ENCODE measurements around the gene B3GAT3. TPM values are rescaled to one million over a fixed set of nuclear protein-coding genes. Genes with fewer than 3 reads are reported as not detected.

B3GAT3 gene
- total and polyA plus RNA-seq, 2 of the 8 experiments (the other 6 are each of a cell fraction or from before 2014, with no cell fraction given): 28.0 to 39.0 TPM

GRCh38 chr11:62645671-62645945, 23.8 kb upstream of the B3GAT3 start:
- Histone ChIP-seq H4K91ac (replicated peaks; ENCODE audit: insufficient read length, low read length) (peak overlapping the region; percentile 89), H2AFZ (ENCODE audit: low read length) (no peak overlapping the region), H2BK5ac (ENCODE audit: low read depth, low read length) (peak overlapping the region; percentile 79), H3K56ac (replicated peaks; ENCODE audit: insufficient read length, low read depth, low read length) (no peak overlapping the region), H4K8ac (ENCODE audit: extremely low read depth, insufficient read depth, low read length) (peak overlapping the region; percentile 98; the same call in 1 of the 2 replicates), H4K5ac (ENCODE audit: insufficient read length, low read depth, low read length) (peak overlapping the region; percentile 53), H3K9ac (replicated peaks in 1 of 4; ENCODE audit: extremely low read depth in 1 of 4, low read depth in 3 of 4, low read length in 3 of 4) (peak overlapping the region; percentile 76 to 97 (median 94)), H3K23me2 (ENCODE audit: low read depth, low read length) (peaks cover 5% of the 10 kb centered on the region; the same call in 1 of the 2 replicates), H3K14ac (ENCODE audit: insufficient read length) (no peak overlapping the region), H3K36me3 (ENCODE audit: control insufficient read depth in 2 of 4, insufficient read depth in 4 of 4, low read length in 3 of 4) (peaks cover 0 to 28% (median 7%) of the 10 kb centered on the region in 4 experiments; a peak in 6 of 8 replicates), H2BK12ac (ENCODE audit: low read depth, low read length) (0 out of 2 replicates have a peak overlapping the region, but pooled peaks have one; percentile 2), H3K23ac (ENCODE audit: insufficient read length) (no peak overlapping the region), H3K4ac (replicated peaks; ENCODE audit: insufficient read length, low read depth, low read length) (peak overlapping the region; percentile 92), H2AK5ac (ENCODE audit: low read depth, low read length) (no peak overlapping the region), H3K79me1 (ENCODE audit: low read depth, low read length) (peaks cover 10% of the 10 kb centered on the region), H3K27me3 (replicated peaks in 1 of 4; ENCODE audit: control insufficient read depth in 3 of 4, extremely low read depth in 1 of 4, insufficient read depth in 3 of 4, low read length in 3 of 4) (no peaks in the 10 kb centered on the region), H3K79me2 (ENCODE audit: control insufficient read depth in 1 of 2, insufficient read depth in 2 of 2, low read length in 2 of 2) (peaks cover 7 to 44% of the 10 kb centered on the region in 2 experiments), H3K18ac (ENCODE audit: extremely low read depth, low read length) (no peak overlapping the region; the same call in 1 of the 2 replicates), H3K27ac (ENCODE audit: low read depth, low read length) (peak overlapping the region; percentile 90; the same call in 1 of the 2 replicates), H2BK15ac (ENCODE audit: low read length) (no peak overlapping the region), H2BK120ac (replicated peaks; ENCODE audit: low read depth, low read length) (no peak overlapping the region), H4K20me1 (replicated peaks in 1 of 2; ENCODE audit: control insufficient read depth in 1 of 2, insufficient read depth in 2 of 2, low read length in 2 of 2) (peaks cover 3 to 18% of the 10 kb centered on the region in 2 experiments), H3K4me2 (ENCODE audit: insufficient read depth in 1 of 2, low read depth in 2 of 2, low read length in 2 of 2) (peak overlapping the region; percentile 78 to 81), H3K4me1 (replicated peaks in 1 of 4; ENCODE audit: control insufficient read depth in 3 of 4, insufficient read depth in 4 of 4, low read length in 3 of 4) (no peaks in the 10 kb centered on the region; a peak in 2 of 7 replicates), H3K4me3 (ENCODE audit: extremely low read depth in 1 of 4, insufficient read depth in 2 of 4, low read depth in 3 of 4, low read length in 4 of 4) (peak overlapping the region; percentile 71 to 99 (median 90)), H3K9me3 (ENCODE audit: insufficient read depth in 2 of 2, low read depth in 1 of 2, low read length in 1 of 2) (no peaks in the 10 kb centered on the region), H2BK20ac (ENCODE audit: low read length) (no peak overlapping the region)
- TF ChIP-seq CHD1 (IDR thresholded peaks at IDR 0.05; ENCODE audit: low read depth, low read length): no peak
- TF ChIP-seq NRF1 (IDR thresholded peaks at IDR 0.05; ENCODE audit: low read depth, low read length): no peak
- TF ChIP-seq TAF1 (IDR thresholded peaks at IDR 0.05; ENCODE audit: low read depth, low read length): no peak
- no peak for TF ChIP-seq POLR2AphosphoS5 (IDR thresholded peaks at IDR 0.05; ENCODE audit: low read depth, low read length)
- no peak for TF ChIP-seq MAX (IDR thresholded peaks at IDR 0.05)
- TF ChIP-seq RBBP5 (IDR thresholded peaks at IDR 0.05; ENCODE audit: borderline replicate concordance, low read depth, low read length): no peak
- no peak for TF ChIP-seq ASH2L (IDR thresholded peaks at IDR 0.05; ENCODE audit: low read length)
- no peak for TF ChIP-seq RAD21 (IDR thresholded peaks at IDR 0.05 in 1 of 2, conservative IDR thresholded peaks at IDR 0.05 in 1 of 2; ENCODE audit: low read depth in 2 of 2, low read length in 2 of 2)
- no peak for TF ChIP-seq FOSL1 (IDR thresholded peaks at IDR 0.05; ENCODE audit: insufficient read depth, low read depth, low read length)
- TF ChIP-seq CREB1 (IDR thresholded peaks at IDR 0.05): no peak
- TF ChIP-seq RNF2 (IDR thresholded peaks at IDR 0.05; ENCODE audit: borderline replicate concordance, low read depth, low read length, missing control alignments, poor library complexity, severe bottlenecking): no peak
- no peak for TF ChIP-seq SP1 (IDR thresholded peaks at IDR 0.05; ENCODE audit: low read depth, low read length)
- no peak for TF ChIP-seq KDM1A (IDR thresholded peaks at IDR 0.05; ENCODE audit: borderline replicate concordance, low read length)
- POLR2A ChIA-PET (ENCODE audit: partially characterized antibody): interaction anchor here (0.5 to 50.4 kb wide), 15 partner anchors 8 to 196 kb away, joined by 3 to 2041 read pairs (median 6); partner anchors contain the start of genes B3GAT3, BSCL2, C11orf98 and CSKMT
- CTCF ChIA-PET (ENCODE audit: partially characterized antibody): interaction anchor here (0.6 to 1.4 kb wide), 7 partner anchors 9 to 1289 kb away, joined by 3 to 12 read pairs (median 3); partner anchors contain the start of genes C11orf98 and CSKMT
- 39% methylated on average over 11 of the region's 11 CpGs; no CpG with 5 or more reads in 1 of the 2 experiments for WGBS, 2 experiments (ENCODE audit: extremely low coverage in 1 of 2, insufficient coverage in 1 of 2, insufficient read length in 1 of 2, insufficient replicate concordance in 2 of 2, low coverage in 1 of 2, low lambda C conversion rate in 2 of 2, missing lambda C conversion rate in 1 of 2)
- no peak for FAIRE-seq
- DNase-seq (ENCODE audit: low read depth in 1 of 2, low spot score in 2 of 2): no peak

Measured in H1 (cell line).